Mesenchymal stem cell (in vitro differentiated cells and primary cell): ENCODE data around the gene SMARCD1.

Experiments used
- DNase-seq: peaks from one replicate; pipeline ENCODE4 v3.0.0-alpha.2; 2013
- H2AFZ ChIP-seq: one replicate; pipeline ENCODE4 v1.6.1; 2013; ENCODE audit warnings: low read depth, mild to moderate bottlenecking, control low read depth, inconsistent platforms, low read length, moderate library complexity
- H2AK5ac ChIP-seq: 2 replicates; pipeline ENCODE4 v1.6.1; 2013; ENCODE audit warnings: low read length, moderate library complexity, mild to moderate bottlenecking, inconsistent platforms; ENCODE audit not compliant: severe bottlenecking
- H2BK120ac ChIP-seq: one replicate; pipeline ENCODE4 v1.6.1; 2013; ENCODE audit warnings: low read depth, mild to moderate bottlenecking, inconsistent platforms, low read length, moderate library complexity
- H2BK12ac ChIP-seq, 2 experiments: one replicate each; pipeline ENCODE4 v1.6.1; 2013; ENCODE audit warnings: inconsistent platforms in 2 of 2, low read length in 2 of 2, mild to moderate bottlenecking in 2 of 2, moderate library complexity in 2 of 2, control low read depth in 1 of 2
- H2BK15ac ChIP-seq: one replicate; pipeline ENCODE4 v1.6.1; 2013; ENCODE audit warnings: mild to moderate bottlenecking, low read depth, inconsistent platforms; ENCODE audit not compliant: poor library complexity, severe bottlenecking
- H2BK5ac ChIP-seq: 2 replicates; pipeline ENCODE4 v1.6.1; 2013; ENCODE audit warnings: low read depth, mild to moderate bottlenecking, low read length, control low read depth, inconsistent platforms; ENCODE audit not compliant: poor library complexity, severe bottlenecking
- H3K14ac ChIP-seq, 2 experiments: one replicate each; pipeline ENCODE4 v1.6.1; 2013; ENCODE audit warnings: inconsistent platforms in 2 of 2, low read length in 2 of 2, control low read depth in 1 of 2, mild to moderate bottlenecking in 1 of 2, moderate library complexity in 1 of 2
- H3K18ac ChIP-seq, 2 experiments: one replicate each; pipeline ENCODE4 v1.6.1; 2013; ENCODE audit warnings: inconsistent platforms in 2 of 2, low read length in 2 of 2, control low read depth in 1 of 2, low read depth in 1 of 2, mild to moderate bottlenecking in 1 of 2
- H3K23ac ChIP-seq, 2 experiments: one replicate each; pipeline ENCODE4 v1.6.1; 2013; ENCODE audit warnings: inconsistent platforms in 2 of 2, low read length in 2 of 2, mild to moderate bottlenecking in 2 of 2, moderate library complexity in 2 of 2, control low read depth in 1 of 2
- H3K27ac ChIP-seq: 2 replicates; pipeline ENCODE4 v1.5.1; 2013; ENCODE audit warnings: mild to moderate bottlenecking, moderate library complexity, low read length, control low read depth, inconsistent platforms; ENCODE audit not compliant: poor library complexity, severe bottlenecking
- H3K27me3 ChIP-seq, 2 experiments: 2 replicates each; pipeline versions ENCODE4 v1.6.1 to v1.7.0; 2013; ENCODE audit warnings: low read length in 2 of 2, mild to moderate bottlenecking in 2 of 2, moderate library complexity in 2 of 2, control low read depth in 1 of 2, inconsistent platforms in 1 of 2; ENCODE audit not compliant: control insufficient read depth in 1 of 2, insufficient read depth in 1 of 2
- H3K36me3 ChIP-seq, 2 experiments: 2 replicates each; pipeline versions ENCODE4 v1.6.1 to v1.7.0; 2013; ENCODE audit warnings: low read length in 2 of 2, control low read depth in 1 of 2, inconsistent platforms in 1 of 2, low read depth in 1 of 2, mild to moderate bottlenecking in 1 of 2; ENCODE audit not compliant: insufficient read depth in 2 of 2, control insufficient read depth in 1 of 2
- H3K4ac ChIP-seq, 2 experiments: one replicate each; pipeline ENCODE4 v1.6.1; 2013; ENCODE audit warnings: inconsistent platforms in 2 of 2, low read length in 2 of 2, mild to moderate bottlenecking in 2 of 2, moderate library complexity in 2 of 2, control low read depth in 1 of 2, low read depth in 1 of 2
- H3K4me1 ChIP-seq: 2 replicates; pipeline ENCODE4 v1.6.1; 2013; ENCODE audit warnings: low read depth, low read length, control low read depth; ENCODE audit not compliant: control insufficient read depth, insufficient read depth
- H3K4me2 ChIP-seq: 2 replicates; pipeline ENCODE4 v1.6.1; 2013; ENCODE audit warnings: low read length, mild to moderate bottlenecking, inconsistent platforms; ENCODE audit not compliant: poor library complexity, severe bottlenecking
- H3K4me3 ChIP-seq, 2 experiments: 2 replicates each; pipeline versions ENCODE4 v1.5.1 to v1.7.0; 2013; ENCODE audit warnings: low read length in 2 of 2, mild to moderate bottlenecking in 2 of 2, control low read depth in 1 of 2, low read depth in 1 of 2; ENCODE audit not compliant: insufficient read depth in 1 of 2
- H3K79me1 ChIP-seq: replicated peaks from 2 replicates; pipeline ENCODE4 v1.6.1; 2013; ENCODE audit warnings: mild to moderate bottlenecking, control low read depth, low read length, inconsistent platforms; ENCODE audit not compliant: poor library complexity, severe bottlenecking
- H3K9ac ChIP-seq: 2 replicates; pipeline ENCODE4 v1.7.0; 2013; ENCODE audit warnings: mild to moderate bottlenecking, low read length, moderate library complexity
- H3K9me3 ChIP-seq: 2 replicates; pipeline ENCODE4 v1.7.0; 2013; ENCODE audit warnings: mild to moderate bottlenecking, low read length; ENCODE audit not compliant: control insufficient read depth
- H4K8ac ChIP-seq: one replicate; pipeline ENCODE4 v1.6.1; 2013; ENCODE audit warnings: inconsistent platforms, mild to moderate bottlenecking, low read length, moderate library complexity
- H4K91ac ChIP-seq: one replicate; pipeline ENCODE4 v1.6.1; 2013; ENCODE audit warnings: mild to moderate bottlenecking, low read length, inconsistent platforms
- WGBS: methylation state at CpG from one replicate; pipeline ENCODE4 v1.1.7; 2013; ENCODE audit warnings: mixed read lengths; 5-methylcytosine and 5-hydroxymethylcytosine counted together

Gene SMARCD1

GRCh38 chr12:50075808-50076170 lies 9.4 kb upstream of the SMARCD1 start:
- H2AK5ac ChIP-seq: no peak overlapping the region
- H3K9me3 ChIP-seq: no peaks in the 10 kb centered on the region
- peaks cover 0 to 6% of the 10 kb centered on the region in 2 experiments for H3K36me3 ChIP-seq
- peak overlapping the region; percentile 57 for H3K9ac ChIP-seq
- no peak overlapping the region for H3K4me2 ChIP-seq
- 100% methylated on average over 1 of the region's 1 CpG for WGBS
- H2AFZ ChIP-seq: no peak overlapping the region
- no peak overlapping the region for H4K91ac ChIP-seq
- no peak overlapping the region for H2BK15ac ChIP-seq
- H4K8ac ChIP-seq: no peak overlapping the region
- DNase-seq: no peak
- H2BK120ac ChIP-seq: no peak overlapping the region
- H3K4me1 ChIP-seq: peaks cover 2% of the 10 kb centered on the region
- no peaks in the 10 kb centered on the region for H3K79me1 ChIP-seq
- no peak overlapping the region for H3K23ac ChIP-seq
- H3K14ac ChIP-seq: no peak overlapping the region
- no peak overlapping the region for H2BK5ac ChIP-seq
- H3K4ac ChIP-seq: no peak overlapping the region
- H3K18ac ChIP-seq: no peak overlapping the region
- no peak overlapping the region for H2BK12ac ChIP-seq
- H3K27me3 ChIP-seq: no peaks in the 10 kb centered on the region
- no peak overlapping the region for H3K4me3 ChIP-seq
- no peak overlapping the region for H3K27ac ChIP-seq

- Histone ChIP-seq H2AK5ac (no peak overlapping the region), H2BK5ac (no peak overlapping the region), H3K36me3 (peaks cover 0 to 12% of the 10 kb centered on the region in 2 experiments), H3K27ac (no peak overlapping the region), H2AFZ (no peak overlapping the region), H3K4me1 (peaks cover 4% of the 10 kb centered on the region), H3K4me3 (no peak overlapping the region), H4K91ac (no peak overlapping the region), H3K4ac (no peak overlapping the region), H3K9ac (no peak overlapping the region), H3K4me2 (no peak overlapping the region), H3K14ac (no peak overlapping the region), H2BK120ac (no peak overlapping the region), H3K18ac (no peak overlapping the region), H3K23ac (no peak overlapping the region), H4K8ac (no peak overlapping the region), H3K27me3 (no peaks in the 10 kb centered on the region), H3K9me3 (no peaks in the 10 kb centered on the region), H2BK15ac (no peak overlapping the region), H3K79me1 (no peaks in the 10 kb centered on the region), H2BK12ac (no peak overlapping the region)
- no peak for DNase-seq
- 94% methylated on average over 12 of the region's 12 CpGs for WGBS
Observed at GRCh38 chr12:50077099-50077498, 8.0 kb upstream of the SMARCD1 start.

- H4K91ac ChIP-seq: no peak overlapping the region
- H3K14ac ChIP-seq: no peak overlapping the region
- no peak overlapping the region for H3K4me3 ChIP-seq
- no peak for DNase-seq
- 92% methylated on average over 10 of the region's 10 CpGs for WGBS
- H3K36me3 ChIP-seq: peaks cover 0 to 12% of the 10 kb centered on the region in 2 experiments
- H3K4ac ChIP-seq: no peak overlapping the region
- no peak overlapping the region for H3K4me2 ChIP-seq
- H2AFZ ChIP-seq: no peak overlapping the region
- H2BK15ac ChIP-seq: no peak overlapping the region
- H2BK5ac ChIP-seq: no peak overlapping the region
- H3K4me1 ChIP-seq: peaks cover 4% of the 10 kb centered on the region
- no peak overlapping the region for H2BK12ac ChIP-seq
- no peak overlapping the region for H2AK5ac ChIP-seq
- H3K23ac ChIP-seq: no peak overlapping the region
- H3K27ac ChIP-seq: no peak overlapping the region
- no peaks in the 10 kb centered on the region for H3K9me3 ChIP-seq
- no peaks in the 10 kb centered on the region for H3K27me3 ChIP-seq
- H3K79me1 ChIP-seq: no peaks in the 10 kb centered on the region
- H3K18ac ChIP-seq: no peak overlapping the region
- H2BK120ac ChIP-seq: no peak overlapping the region
- no peak overlapping the region for H3K9ac ChIP-seq
- H4K8ac ChIP-seq: no peak overlapping the region
Observed at GRCh38 chr12:50078281-50078680, 6.9 kb upstream of the SMARCD1 start.

GRCh38 chr12:50079771-50080170 lies 5.4 kb upstream of the SMARCD1 start:
- Histone ChIP-seq H3K79me1 (peaks cover 2% of the 10 kb centered on the region), H3K27ac (no peak overlapping the region), H2BK12ac (no peak overlapping the region), H3K4me3 (no peak overlapping the region), H2AFZ (no peak overlapping the region), H3K36me3 (peaks cover 0 to 8% of the 10 kb centered on the region in 2 experiments), H3K14ac (no peak overlapping the region), H2BK5ac (no peak overlapping the region), H3K4ac (no peak overlapping the region), H4K91ac (no peak overlapping the region), H3K23ac (no peak overlapping the region), H2BK120ac (no peak overlapping the region), H2BK15ac (no peak overlapping the region), H3K27me3 (no peaks in the 10 kb centered on the region), H3K4me2 (no peak overlapping the region), H4K8ac (no peak overlapping the region), H2AK5ac (no peak overlapping the region), H3K18ac (no peak overlapping the region), H3K9ac (no peak overlapping the region), H3K9me3 (no peaks in the 10 kb centered on the region), H3K4me1 (peaks cover 6% of the 10 kb centered on the region)
- WGBS: 69% methylated on average over 4 of the region's 5 CpGs
- no peak for DNase-seq
